Measurements from ENCODE around the gene POLDIP2. TPM values are rescaled to one million over a fixed set of nuclear protein-coding genes. Genes with fewer than 3 reads are reported as not detected.

The POLDIP2 gene
- total RNA-seq, 1 donor from 2014 or later = 82.2 TPM

- Histone ChIP-seq H3K4me1 (no peaks in the 10 kb centered on the region), H3K36me3 (peaks cover 43 to 56% of the 10 kb centered on the region in 2 donors), H3K9me3 (no peaks in the 10 kb centered on the region), H3K4me3 (no peak overlapping the region), H3K27me3 (no peaks in the 10 kb centered on the region), H3K27ac (no peak overlapping the region)
- no peak for TF ChIP-seq CTCF (IDR thresholded peaks at IDR 0.05)
- intact Hi-C loops (cut with DNase I) = no loop called here
- DNase-seq (ENCODE audit: low spot score in 2 of 2) = no peak
Measured at GRCh38 chr17:28363776-28364650, 6.7 kb upstream of the POLDIP2 start.

- intact Hi-C loops (cut with DNase I) = no loop called here
- Histone ChIP-seq H3K4me3 (no peak overlapping the region), H3K36me3 (peaks cover 43 to 56% of the 10 kb centered on the region in 2 donors), H3K27ac (no peak overlapping the region), H3K4me1 (peaks cover 0 to 5% of the 10 kb centered on the region in 2 donors), H3K9me3 (no peaks in the 10 kb centered on the region), H3K27me3 (no peaks in the 10 kb centered on the region)
- DNase-seq (ENCODE audit: low spot score in 2 of 2) = no peak
- TF ChIP-seq CTCF (IDR thresholded peaks at IDR 0.05) = no peak
Measured at GRCh38 chr17:28363186-28363585, 5.9 kb upstream of the POLDIP2 start.

- DNase-seq (ENCODE audit: low spot score in 2 of 2) = no peak
- H3K36me3 ChIP-seq = peaks cover 49 to 64% of the 10 kb centered on the region in 2 donors
- intact Hi-C loops (cut with DNase I) = loop anchor here (1.0 to 5.0 kb wide), 3 partner anchors 23 to 316 kb away; partner anchors contain the start of genes IFT20, NLK, TMEM97 and TNFAIP1
Measured at GRCh38 chr17:28357901-28358197, 522 bp upstream of the POLDIP2 start.

GRCh38 chr17:28350271-28350670, 7.1 kb downstream of the POLDIP2 start:
- TF ChIP-seq CTCF (IDR thresholded peaks at IDR 0.05) = no peak
- peaks cover 12 to 36% of the 10 kb centered on the region in 2 donors for H3K4me1 ChIP-seq
- intact Hi-C loops (cut with DNase I) = no loop called here
- H3K36me3 ChIP-seq = peaks cover 47 to 81% of the 10 kb centered on the region in 2 donors
- no peaks in the 10 kb centered on the region for H3K27me3 ChIP-seq
- no peaks in the 10 kb centered on the region for H3K9me3 ChIP-seq
- DNase-seq (ENCODE audit: low spot score in 2 of 2) = no peak
- no peak overlapping the region for H3K4me3 ChIP-seq
- H3K27ac ChIP-seq = no peak overlapping the region

More at GRCh38 chr17:28357901-28358197, 522 bp upstream of the POLDIP2 start:
- Histone ChIP-seq H3K27ac (peak overlapping the region; percentile 92 to 95), H3K27me3 (no peaks in the 10 kb centered on the region), H3K4me3 (peak overlapping the region; percentile 93 to 99), H3K9me3 (no peaks in the 10 kb centered on the region), H3K4me1 (peaks cover 3 to 17% of the 10 kb centered on the region in 2 donors)
- no peak for TF ChIP-seq CTCF (IDR thresholded peaks at IDR 0.05)

- intact Hi-C loops (cut with DNase I) = no loop called here
- H3K4me1 ChIP-seq = peaks cover 16 to 43% of the 10 kb centered on the region in 2 donors
- TF ChIP-seq CTCF (IDR thresholded peaks at IDR 0.05) = no peak
- DNase-seq (ENCODE audit: low spot score in 2 of 2) = no peak
- peaks cover 47 to 81% of the 10 kb centered on the region in 2 donors for H3K36me3 ChIP-seq
- no peak overlapping the region for H3K4me3 ChIP-seq
- H3K27ac ChIP-seq = no peak overlapping the region
- H3K9me3 ChIP-seq = no peaks in the 10 kb centered on the region
- H3K27me3 ChIP-seq = no peaks in the 10 kb centered on the region
Measured at GRCh38 chr17:28348979-28349378, 8.3 kb downstream of the POLDIP2 start.
